Ureter (tissue), 1 donor: Measurements from ENCODE around the gene SRRM3. TPM values are rescaled to one million over a fixed set of nuclear protein-coding genes. Genes with fewer than 3 reads are reported as not detected.
A peak's percentile ranks its signal among the peaks of the same experiment; 100 is the strongest.
"Not testable (repeated sequence)": the region's sequence is repeated elsewhere in the genome, so short reads cannot be mapped to it uniquely, and the experiment has no call there.

Experiments used
- DNase-seq: peaks from one replicate; pipeline ENCODE4 v3.0.0-alpha.2; 2020; ENCODE audit warnings: low spot score
- total RNA-seq: library from RNA; stranded (reverse); gene quantifications from one replicate; pipeline ENCODE4 v1.2.4, GENCODE V29; 2023
- donor health status: DM: yes; HTN: yes; CAD: no.

SRRM3 gene
- total RNA-seq, 1 donor from 2014 or later = 2.3 TPM

DNA sequence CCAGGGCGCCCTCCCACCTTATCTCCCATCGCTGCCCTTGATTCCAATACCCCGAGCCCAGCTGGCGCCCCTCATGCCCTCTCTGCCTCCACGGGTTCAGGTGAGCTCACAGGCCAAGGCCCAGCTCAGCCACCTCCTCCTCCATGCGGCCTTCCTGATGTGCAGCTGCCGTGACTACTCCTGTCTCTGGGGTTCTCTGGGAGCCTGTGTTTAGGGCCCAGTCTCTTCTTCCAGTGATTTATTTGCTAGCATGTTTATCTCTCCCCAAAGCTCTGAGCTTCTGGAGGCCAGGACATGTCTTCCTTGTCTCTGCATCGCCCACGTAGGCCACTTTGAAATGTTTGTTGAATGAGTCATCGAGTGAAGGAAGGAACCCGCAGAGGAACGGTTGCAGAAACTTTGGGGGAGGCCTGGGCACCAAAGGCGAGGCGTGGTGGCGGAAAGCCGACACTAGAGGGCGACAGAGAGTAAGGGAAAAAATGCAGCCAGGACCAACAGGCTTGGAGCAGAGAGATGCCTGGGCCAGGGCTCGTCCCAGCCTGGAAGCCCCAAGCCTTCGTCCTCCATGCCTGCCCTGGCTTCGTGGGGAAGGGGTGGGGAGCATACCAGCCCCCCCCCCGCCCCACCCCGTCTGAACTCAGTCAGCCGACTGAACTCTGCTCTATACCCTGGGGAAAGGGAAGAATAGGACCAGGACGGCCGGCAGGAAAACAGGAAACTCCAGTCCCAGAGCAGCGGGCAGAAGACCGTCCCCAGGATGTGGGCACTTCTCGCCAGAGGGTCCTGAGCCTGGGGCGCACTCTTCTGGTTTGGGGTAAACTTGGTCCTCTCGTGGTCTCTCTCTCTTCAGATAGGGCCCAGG, 89.9 kb downstream of the SRRM3 start:
- peak; percentile 96 for DNase-seq

DNA sequence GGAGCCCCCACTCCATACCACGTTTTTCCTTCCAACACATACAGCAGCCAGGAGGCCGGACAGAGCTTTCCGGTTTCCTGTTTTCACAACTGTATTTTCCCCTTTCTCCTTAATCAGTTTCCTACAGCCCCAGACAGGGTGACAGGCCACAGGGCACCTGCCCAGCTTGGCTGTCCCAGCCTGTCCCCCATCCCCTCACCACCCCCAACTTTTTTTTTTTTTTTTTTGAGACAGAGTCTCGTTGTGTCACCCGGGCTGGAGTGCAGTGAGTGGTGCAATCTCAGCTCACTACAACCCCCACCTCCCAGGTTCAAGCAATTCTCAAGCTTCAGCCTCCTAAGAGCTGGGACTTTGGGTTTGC, 90.5 kb downstream of the SRRM3 start:
- no peak for DNase-seq

DNA sequence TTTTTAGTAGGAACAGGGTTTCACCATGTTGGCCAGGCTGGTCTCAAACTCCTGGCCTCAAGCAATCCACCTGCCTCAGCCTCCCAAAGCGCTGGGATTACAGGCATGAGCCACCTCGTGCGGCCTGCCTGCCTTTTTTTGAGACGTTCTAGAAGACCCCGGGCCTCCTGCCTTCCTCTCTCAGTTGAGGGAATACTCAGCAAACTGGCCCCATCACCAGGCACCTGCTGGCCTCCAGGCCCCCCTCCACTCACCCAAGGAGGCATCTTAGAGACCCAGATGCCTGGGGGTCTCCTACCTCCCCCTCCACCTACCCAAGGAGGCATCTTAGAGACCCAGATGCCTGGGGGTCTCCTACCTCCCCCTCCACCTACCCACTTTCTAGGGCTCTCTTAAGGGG, 91.2 kb downstream of the SRRM3 start:
- DNase-seq = not testable (repeated sequence)

DNA sequence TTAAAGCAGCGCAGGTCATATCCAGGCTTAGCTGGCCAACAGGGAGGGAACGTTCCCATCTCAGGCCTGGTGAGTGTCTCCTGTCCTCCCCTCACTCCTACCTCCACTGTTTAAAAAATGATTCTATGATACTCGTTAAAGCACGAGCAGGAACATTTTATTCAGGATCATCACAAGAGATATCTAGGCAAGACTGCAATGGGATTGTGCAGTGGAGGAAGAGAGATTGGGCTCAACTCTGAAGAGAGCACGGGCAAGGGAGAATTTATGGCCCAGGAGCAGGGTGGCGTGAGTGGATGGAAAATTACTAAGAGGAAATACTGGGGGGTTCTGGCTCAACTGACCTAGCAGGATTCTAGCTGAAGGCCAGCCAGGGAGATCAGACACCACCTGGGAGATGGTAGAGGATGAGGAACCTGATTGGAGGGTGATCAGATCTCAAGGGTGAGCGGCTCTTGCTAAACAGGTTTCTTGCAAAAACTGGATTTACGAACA, 91.8 kb downstream of the SRRM3 start:
- peak; percentile 70 for DNase-seq

DNA sequence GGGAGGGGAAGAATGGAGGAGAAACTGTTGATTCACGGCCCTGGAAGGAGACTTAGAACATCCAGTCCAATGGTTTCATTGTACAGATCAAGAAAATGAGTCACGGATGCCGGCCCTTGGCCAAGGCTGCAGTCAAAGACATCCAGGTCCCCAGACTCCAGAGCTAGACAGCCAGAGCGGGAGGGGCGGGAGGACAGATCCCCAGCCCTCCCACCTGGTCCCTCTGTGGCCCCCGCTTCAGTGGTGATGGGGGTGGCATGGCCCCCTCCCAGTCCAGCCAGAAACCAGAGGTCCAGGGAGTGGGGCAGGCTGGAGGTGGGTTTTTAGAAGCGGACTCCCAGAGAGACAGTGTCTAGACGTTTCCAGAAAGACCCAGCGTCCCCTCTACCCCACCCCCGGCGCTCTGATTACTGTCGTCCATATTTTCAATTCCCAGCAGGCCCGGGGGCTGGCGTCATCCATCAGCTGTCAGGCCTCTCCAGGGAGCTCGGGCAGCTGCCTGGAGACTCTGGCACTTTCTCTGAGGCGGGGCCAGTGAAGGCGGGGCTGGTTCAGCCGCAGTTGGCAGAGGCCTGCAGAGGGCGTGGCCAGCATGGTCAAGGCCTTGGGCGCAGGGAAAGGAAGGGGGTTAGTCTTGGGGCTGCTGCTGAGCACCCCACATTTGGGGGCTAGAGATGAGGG, 92.8 kb downstream of the SRRM3 start:
- peak; percentile 97 for DNase-seq

DNA sequence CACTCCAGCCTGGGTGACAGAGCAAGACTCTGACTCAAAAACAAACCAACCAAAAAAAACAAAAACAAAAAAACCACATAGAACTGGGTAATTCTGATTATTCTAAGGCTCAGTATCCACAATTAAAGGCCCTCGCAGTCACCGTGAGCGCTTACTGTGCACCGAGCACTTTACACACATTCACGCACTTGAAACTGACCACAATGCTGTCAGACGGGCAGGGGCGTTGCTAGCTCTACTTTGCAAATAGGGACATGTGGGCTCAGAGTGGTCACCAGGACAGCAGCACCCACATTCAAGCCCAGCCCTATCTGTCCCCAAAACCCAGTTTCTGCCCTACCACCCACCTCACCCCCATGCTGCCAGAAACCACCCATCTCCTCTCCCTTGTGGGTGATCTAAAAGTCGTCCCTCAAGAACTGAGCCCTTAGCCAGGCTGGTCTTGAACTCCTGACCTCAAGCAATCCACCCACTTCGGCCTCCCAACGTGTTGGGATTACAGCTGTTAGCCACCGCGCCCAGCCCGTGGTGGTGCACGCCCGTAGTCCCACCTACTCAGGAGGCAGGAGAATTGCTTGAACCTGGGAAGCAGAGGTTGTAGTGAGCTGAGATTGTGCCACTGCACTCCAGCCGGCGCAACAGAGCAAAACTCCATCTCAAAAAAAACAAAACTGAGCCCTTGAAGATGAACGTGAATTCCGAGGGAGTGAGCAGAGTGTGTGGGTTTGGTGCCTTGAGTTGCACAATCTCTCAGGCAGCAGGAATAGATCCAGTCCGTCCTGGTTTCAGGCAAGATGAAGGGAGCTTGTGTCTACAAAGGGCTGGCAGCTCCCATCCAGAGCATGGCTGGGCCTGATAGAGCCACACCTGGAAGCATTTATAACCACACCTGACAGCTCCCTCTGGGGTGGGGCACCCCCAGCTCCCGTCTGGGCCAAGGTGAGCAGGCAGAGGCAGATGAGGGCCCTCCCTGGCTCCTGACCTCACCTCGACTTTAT, 95.3 kb downstream of the SRRM3 start:
- peak; percentile 88 for DNase-seq

DNA sequence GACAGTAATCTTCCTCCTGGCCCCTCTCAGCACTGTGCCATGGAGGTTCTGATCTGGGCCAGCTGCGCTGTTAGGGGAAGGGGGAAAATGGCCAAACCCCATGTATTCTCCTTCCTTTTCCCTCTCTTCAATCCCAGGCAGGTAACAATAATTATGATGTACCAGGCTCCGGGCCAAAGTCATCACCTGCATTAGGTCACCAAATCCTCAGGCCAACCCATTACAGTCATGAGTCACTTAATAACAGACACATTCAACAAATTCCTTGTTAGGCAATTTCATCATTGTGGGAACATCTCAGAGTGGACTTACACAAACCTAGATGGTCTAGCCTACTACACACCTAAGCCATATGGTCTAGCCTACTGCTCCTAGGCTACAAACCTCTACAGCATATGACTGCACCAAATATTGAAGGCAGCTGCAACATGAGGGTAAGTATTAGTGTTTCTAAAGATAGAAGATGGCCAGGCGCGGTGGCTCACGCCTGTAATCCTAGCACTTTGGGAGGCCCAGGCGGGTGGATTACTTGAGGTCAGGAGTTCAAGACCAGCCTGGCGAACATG, 98.6 kb downstream of the SRRM3 start:
- no peak for DNase-seq

DNA sequence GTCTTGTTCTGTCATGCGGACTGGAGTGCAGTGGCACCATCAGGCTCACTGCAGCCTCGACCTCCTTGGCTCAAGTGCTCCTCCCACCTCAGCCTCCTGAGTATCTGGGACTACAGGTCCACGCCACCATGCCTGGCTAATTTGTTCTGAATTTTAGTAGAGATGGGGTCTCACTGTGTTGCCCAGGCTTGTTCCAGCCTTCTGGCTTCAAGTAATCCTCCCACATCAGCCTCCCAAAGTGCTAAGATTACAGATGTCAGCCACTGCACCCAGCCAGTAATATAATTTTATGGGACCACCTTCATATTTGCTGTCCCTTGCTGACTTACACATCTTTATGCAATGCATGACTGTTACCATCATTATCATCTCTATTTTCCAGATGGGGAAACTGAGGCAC, 99.3 kb downstream of the SRRM3 start:
- no peak for DNase-seq

DNA sequence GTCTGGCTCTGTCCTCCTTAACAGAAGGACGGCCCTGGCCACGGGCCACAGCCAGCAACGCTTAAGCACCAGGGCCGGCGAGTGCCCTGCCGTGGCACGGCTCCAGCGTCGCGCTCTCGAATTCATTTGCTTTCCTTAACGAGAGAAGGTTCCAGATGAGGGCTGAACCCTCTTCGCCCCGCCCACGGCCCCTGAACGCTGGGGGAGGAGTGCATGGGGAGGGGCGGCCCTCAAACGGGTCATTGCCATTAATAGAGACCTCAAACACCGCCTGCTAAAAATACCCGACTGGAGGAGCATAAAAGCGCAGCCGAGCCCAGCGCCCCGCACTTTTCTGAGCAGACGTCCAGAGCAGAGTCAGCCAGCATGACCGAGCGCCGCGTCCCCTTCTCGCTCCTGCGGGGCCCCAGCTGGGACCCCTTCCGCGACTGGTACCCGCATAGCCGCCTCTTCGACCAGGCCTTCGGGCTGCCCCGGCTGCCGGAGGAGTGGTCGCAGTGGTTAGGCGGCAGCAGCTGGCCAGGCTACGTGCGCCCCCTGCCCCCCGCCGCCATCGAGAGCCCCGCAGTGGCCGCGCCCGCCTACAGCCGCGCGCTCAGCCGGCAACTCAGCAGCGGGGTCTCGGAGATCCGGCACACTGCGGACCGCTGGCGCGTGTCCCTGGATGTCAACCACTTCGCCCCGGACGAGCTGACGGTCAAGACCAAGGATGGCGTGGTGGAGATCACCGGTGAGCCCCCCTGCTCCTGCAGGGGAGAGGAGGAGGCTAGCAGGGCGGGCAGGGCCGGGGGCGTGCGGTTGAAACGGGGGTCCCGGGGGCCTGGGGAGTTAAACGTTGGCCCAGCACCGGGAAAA, 100.9 kb downstream of the SRRM3 start, which contains the start of gene HSPB1:
Gene HSPB1, plus strand, starts transcription at position 327 of the 855 bp plus-strand sequence. Its CDS starts 40 bp downstream, at position 367.
- peak; percentile 97 for DNase-seq

DNA sequence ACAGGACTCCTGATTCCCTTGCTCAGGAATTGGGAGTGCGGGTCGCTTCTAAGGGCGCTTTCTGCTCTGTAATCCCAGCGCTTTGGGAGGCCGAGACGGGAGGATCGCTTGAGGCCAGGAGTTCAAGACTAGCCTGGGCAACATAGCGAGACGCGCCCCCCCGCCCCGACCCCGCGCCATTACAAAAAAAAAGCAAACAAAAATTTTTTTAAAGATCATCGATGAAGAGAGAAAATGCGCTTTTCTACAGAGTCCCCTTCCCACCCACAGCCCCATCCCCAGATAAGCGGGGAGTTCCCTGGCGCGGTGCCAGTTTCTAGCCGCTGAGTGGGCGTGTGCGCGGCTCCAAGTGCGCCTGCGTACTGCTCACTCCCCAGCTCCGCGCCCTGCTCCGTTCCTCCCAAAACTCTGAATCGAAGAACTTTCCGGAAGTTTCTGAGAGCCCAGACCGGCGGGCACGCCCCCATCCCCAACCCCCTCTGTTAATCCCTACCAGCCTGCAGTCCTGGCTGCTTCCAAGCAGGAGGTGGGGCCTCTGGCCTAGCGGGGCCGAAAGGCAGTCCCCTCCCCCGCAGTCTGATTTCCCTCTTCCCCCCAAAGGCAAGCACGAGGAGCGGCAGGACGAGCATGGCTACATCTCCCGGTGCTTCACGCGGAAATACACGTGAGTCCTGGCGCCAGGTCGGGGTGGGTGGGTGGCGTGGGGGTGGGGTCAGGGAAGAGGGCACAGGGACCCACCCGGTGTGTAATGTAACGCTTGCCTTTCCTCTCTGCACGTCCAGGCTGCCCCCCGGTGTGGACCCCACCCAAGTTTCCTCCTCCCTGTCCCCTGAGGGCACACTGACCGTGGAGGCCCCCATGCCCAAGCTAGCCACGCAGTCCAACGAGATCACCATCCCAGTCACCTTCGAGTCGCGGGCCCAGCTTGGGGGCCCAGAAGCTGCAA, 101.8 kb downstream of the SRRM3 start:
- DNase-seq = peak; percentile 95

DNA sequence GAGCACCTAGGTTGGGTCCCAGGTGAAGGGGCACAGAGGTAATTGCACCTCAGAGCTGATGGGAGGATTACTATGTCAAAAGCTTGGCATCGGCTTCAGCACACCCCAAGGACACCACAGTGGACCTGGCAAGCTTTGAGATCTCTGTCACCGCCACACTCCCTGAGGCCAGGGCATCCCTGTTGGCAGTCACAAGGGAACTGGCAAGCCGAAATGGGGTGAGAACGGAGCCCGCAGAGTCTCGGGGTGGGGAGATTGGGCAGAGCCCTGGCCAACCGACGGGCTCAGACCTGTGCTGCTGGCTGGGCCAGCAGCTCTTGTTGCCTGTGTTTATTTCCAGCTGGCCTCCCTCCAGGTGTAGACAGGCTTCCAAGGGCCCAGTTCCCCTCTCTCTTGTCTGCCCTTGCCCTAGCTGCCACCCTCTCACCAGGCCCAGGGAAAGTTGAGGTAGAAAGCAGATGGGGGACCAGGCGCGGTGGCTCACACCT, 103.2 kb downstream of the SRRM3 start:
- DNase-seq = peak; percentile 91

DNA sequence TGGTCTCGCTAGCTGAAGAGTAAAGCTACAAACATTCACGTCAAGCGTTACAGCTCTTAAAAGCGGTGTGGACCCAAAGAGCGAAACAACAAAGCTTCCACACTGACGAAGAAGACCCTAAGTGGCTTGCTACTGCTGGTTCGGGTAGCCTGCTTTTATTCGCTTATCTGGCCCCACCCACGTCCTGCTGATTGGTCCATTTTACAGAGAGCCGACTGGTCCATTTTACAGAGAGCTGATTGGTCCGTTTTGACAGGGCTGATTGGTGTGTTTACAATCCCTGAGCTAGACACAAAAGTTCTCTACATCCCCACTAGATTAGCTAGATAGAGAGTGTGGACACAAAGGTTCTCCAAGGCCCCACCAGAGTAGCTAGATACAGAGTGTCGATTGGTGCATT, 107.2 kb downstream of the SRRM3 start:
- not testable (repeated sequence) for DNase-seq

DNA sequence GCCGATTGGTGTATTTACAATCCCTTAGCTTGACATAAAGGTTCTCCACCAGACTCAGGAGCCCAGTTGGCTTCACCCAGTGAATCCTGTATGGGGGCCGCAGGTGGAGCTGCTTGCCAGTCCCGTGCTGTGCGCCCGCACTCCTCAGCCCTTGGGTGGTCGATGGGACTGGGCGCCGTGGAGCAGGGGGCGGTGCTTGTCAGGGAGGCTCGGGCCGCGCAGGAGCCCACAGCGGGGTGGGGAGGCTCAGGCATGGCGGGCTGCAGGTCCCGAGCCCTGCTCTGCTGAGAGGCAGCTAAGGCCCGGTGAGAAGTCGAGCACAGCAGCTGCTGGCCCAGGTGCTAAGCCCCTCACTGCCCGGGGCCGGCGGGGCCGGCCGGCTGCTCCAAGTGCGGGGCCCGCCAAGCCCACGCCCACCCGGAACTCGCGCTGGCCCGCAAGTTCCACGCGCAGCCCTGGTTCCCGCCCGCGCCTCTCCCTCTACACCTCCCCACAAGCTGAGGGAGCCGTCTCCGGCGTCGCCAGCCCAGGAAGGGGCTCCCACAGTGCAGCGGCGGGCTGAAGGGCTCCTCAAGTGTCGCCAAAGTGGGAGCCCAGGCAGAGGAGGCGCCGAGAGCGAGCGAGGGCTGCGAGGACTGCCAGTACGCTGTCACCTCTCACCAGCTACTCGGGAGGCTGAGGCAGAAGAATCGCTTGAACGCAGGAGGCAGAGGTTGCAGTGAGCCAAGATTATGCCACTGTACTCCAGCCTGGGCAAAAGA, 107.8 kb downstream of the SRRM3 start:
- DNase-seq = not testable (repeated sequence)

DNA sequence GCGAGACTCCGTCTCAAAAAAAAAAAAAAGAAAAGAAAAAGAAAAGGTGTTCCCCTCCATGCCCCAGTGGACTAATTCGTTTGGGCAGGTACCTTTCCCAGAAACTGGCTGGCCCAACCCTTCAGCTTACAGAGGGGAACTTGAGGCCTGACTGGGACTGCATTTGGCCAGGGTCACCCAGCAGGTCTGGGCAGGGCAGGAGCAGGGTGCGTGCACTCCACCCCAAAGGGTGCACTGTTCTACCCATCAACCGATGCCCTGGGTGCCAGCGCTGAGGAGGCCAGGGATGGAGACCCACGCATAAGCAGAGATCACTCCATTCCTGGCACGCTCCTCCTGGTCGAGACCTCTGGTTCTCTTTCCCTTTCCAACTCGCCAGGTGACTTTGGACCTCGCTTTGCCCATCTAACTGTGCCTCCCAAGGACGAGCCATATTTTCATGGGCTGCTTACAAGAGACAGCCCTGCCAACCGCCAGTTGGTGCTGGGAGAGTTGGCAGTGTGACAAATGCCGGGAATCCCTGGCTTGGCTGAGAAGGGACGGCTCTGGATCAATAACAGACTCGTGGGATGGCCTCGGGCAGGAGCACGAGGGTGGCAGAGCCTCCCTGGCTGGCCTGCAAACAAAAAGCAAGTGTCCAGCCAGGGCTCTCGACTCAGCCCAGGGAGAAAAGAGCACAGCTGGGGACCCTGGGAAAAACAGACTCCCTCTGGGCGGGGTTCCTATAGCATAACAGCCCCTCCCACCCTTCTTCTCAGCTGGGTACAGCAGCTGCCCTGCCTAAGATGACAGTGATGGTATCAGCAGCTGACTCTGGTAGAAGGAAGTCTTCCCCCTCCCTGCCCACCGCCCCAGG, 108.6 kb downstream of the SRRM3 start:
- DNase-seq = no peak

DNA sequence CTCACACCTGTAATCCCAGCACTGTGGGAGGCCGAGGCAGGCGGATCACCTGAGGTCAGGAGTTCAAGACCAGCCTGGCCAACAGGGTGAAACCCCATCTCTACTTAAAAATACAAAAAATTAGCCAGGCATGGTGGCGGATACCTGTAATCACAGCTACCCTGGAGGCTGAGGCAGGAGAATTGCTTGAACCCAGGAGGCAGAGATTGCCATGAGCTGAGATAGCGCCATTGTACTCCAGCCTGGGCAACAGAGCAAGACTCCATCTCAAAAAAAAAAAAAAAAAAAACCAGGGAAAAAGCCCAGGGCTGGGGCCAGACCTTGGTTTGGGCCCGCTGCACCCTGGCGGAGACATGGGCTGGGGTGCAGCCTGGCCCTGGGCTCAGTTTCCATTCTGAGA, 110.1 kb downstream of the SRRM3 start:
- DNase-seq = not testable (repeated sequence)

DNA sequence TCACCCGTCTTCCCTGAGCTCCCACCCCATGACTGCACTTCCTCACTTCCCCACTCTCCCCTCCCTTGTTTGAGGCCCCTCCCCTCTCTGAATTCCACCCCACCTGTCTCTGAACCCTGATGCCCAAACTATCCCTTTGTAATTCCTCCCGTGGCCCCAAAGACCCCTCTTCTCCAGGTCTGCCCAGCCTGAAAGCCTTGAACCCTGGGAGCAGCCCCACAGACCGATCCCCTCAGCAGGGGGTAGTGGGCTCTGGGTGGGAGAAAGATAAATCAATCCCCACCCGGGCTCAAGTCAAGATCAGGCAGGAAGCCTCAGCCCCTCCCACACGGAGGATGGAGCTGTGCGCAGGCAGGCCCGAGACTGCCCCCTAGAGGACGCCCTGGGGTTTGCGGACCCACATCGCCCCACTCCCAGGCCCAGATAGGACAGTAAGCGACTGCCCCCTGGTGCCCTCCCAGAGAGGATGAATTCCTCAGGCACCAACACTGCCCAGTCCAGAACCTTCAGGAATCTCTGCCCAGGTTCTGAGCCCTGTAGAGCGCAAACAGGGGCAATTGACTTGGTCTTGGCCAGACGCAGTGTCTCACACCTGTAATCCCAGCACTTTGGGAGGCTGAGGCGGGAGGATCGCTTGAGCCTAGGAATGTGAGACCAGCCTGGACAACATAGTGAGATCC, 112.5 kb downstream of the SRRM3 start:
- peak; percentile 98 for DNase-seq

DNA sequence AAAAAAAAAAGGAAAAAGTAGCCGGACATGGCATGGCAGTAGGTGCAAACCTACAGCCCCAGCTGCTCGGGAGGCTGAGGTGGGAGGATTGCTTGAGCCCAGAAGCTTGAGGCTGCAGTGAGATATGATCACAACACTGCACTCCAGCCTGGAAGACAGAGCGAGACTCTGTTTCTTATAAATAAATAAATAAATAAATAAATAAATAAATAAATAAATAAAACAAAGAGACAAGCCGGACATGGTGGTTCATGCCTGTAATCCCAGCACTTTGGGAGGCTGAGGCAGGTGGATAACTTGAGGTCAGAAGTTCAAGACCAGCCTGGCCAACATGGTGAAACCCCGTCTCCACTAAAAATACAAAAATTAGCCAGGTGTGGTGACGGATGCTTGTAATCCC, 113.0 kb downstream of the SRRM3 start:
- not testable (repeated sequence) for DNase-seq
